Activated CD4-positive, alpha-beta T cell treated with anti-CD3 and anti-CD28 coated beads, Interleukin-2, amount 10 ng/mL, durations not matched to agents 7 days and 5 days (primary cell): ENCODE results near the gene DNAJC15. TPM values are rescaled to one million over a fixed set of nuclear protein-coding genes. Genes with fewer than 3 reads are reported as not detected.

Experiments used
- CTCF ChIA-PET: fragments of 350-600 bp; sonication (Branson Sonifier 250); formaldehyde crosslinking; loops from one replicate; lab custom pipeline; 2021; ENCODE audit warnings: antibody characterized with exemption; lab: Charles Lee
- POLR2A ChIA-PET: fragments of 350-600 bp; sonication (Branson Sonifier 250); formaldehyde crosslinking; loops from one replicate; lab custom pipeline; 2021; ENCODE audit warnings: antibody characterized with exemption; lab: Charles Lee
- DNase-seq: peaks from one replicate; pipeline ENCODE4 v3.0.0-alpha.2; 2020
- H3K27ac Mint-ChIP-seq: one replicate; pipeline ENCODE4 v1.8.0; 2021; ENCODE audit warnings: mild to moderate bottlenecking, moderate library complexity, mixed read lengths
- H3K27me3 Mint-ChIP-seq: one replicate; pipeline ENCODE4 v1.8.0; 2021; ENCODE audit warnings: mixed read lengths
- H3K36me3 Mint-ChIP-seq: one replicate; pipeline ENCODE4 v1.8.0; 2021; ENCODE audit warnings: low read depth, mixed read lengths
- H3K4me1 Mint-ChIP-seq: one replicate; pipeline ENCODE4 v1.8.0; 2021; ENCODE audit warnings: mixed read lengths
- H3K4me3 Mint-ChIP-seq: one replicate; pipeline ENCODE4 v1.8.0; 2021; ENCODE audit warnings: mild to moderate bottlenecking, moderate library complexity, mixed read lengths
- H3K9me3 Mint-ChIP-seq: one replicate; pipeline ENCODE4 v1.8.0; 2021; ENCODE audit warnings: mixed read lengths
- total RNA-seq, 2 experiments: library from RNA; stranded (reverse); gene quantifications; one replicate each; pipeline ENCODE4 v1.2.3, GENCODE V29; 2021

DNAJC15 gene
- total RNA-seq, 2 experiments from 2014 or later, result 12.5 to 18.5 TPM

GRCh38 chr13:43006893-43007631, 16.3 kb upstream of the DNAJC15 start:
- ChIA-PET POLR2A (no interaction called here), CTCF (interaction anchor here (0.6 to 1.7 kb wide), 2 partner anchors 16 to 477 kb away, joined by 4 read pairs; partner anchors contain the start of gene DNAJC15)
- H3K4me3 Mint-ChIP-seq, result no peak overlapping the region
- DNase-seq, result no peak
- peaks cover 4% of the 10 kb centered on the region for H3K27me3 Mint-ChIP-seq
- peaks cover 3% of the 10 kb centered on the region for H3K4me1 Mint-ChIP-seq
- no peaks in the 10 kb centered on the region for H3K36me3 Mint-ChIP-seq
- H3K9me3 Mint-ChIP-seq, result peaks cover 11% of the 10 kb centered on the region
- H3K27ac Mint-ChIP-seq, result no peak overlapping the region

DNA sequence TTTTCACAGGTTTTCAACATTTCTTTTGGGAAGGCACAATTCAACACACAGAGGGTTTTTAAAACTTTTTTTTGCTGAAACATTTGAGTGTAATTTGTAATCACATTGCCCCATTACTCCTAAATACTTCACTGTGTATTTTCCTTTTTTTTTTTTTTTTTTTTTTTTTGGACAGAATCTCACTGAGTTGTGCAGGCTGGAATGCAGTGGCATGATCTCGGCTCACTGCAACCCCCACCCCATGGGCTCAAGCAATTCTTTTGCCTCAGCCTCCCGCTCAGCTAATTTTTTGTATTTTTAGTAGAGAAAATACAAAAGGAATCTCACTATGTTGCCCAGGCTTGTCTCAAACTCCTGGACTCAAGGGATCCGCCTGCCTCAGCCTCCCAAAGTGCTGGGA, 14.8 kb upstream of the DNAJC15 start:
- Mint-ChIP-seq H3K27ac (no peak overlapping the region), H3K36me3 (no peaks in the 10 kb centered on the region), H3K4me1 (peaks cover 3% of the 10 kb centered on the region), H3K27me3 (peaks cover 4% of the 10 kb centered on the region), H3K4me3 (no peak overlapping the region), H3K9me3 (no peaks in the 10 kb centered on the region)
- ChIA-PET CTCF (interaction anchor here (1.5 kb wide), 1 partner anchor 10 kb away, joined by 3 read pairs; no protein-coding TSS in a partner anchor), POLR2A (interaction anchor here (0.7 kb wide), 1 partner anchor 48 kb away, joined by 3 read pairs; no protein-coding TSS in a partner anchor)
- DNase-seq, result no peak

DNA sequence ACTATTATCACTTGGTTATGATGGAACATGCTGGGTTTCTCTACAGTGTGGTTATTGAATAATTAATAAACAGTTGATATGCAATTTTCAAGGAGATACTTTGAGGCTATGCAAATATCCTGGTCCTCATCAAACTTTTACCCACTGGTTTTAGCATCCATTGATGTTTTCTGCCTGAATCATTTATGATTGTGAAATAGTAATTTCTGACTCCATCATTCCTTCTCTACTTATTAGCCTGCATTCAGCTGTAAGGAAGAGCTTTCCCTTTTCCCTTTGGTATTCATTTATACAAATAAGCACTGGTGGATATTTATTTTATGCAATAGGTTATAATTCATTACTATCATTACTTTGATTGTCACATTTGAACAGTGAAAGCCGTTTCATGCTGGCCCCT, 13.9 kb upstream of the DNAJC15 start:
- Mint-ChIP-seq H3K27me3 (peaks cover 4% of the 10 kb centered on the region), H3K27ac (no peak overlapping the region), H3K4me3 (no peak overlapping the region), H3K36me3 (no peaks in the 10 kb centered on the region), H3K4me1 (peaks cover 3% of the 10 kb centered on the region), H3K9me3 (no peaks in the 10 kb centered on the region)
- ChIA-PET CTCF (interaction anchor here (0.7 kb wide), 1 partner anchor 1660 kb away, joined by 3 read pairs; no protein-coding TSS in a partner anchor), POLR2A (no interaction called here)
- DNase-seq, result no peak

- Mint-ChIP-seq H3K27ac (no peak overlapping the region), H3K36me3 (no peaks in the 10 kb centered on the region), H3K27me3 (no peaks in the 10 kb centered on the region), H3K9me3 (no peaks in the 10 kb centered on the region), H3K4me1 (no peaks in the 10 kb centered on the region), H3K4me3 (no peak overlapping the region)
- no peak for DNase-seq
- CTCF ChIA-PET, result interaction anchor here (0.7 to 1.1 kb wide), 2 partner anchors 16 to 22 kb away, joined by 3 read pairs; no protein-coding TSS in a partner anchor
- POLR2A ChIA-PET, result no interaction called here
These were observed 9.2 kb upstream of the DNAJC15 start for GRCh38 chr13:43014162-43014561.

- H3K4me3 Mint-ChIP-seq, result no peak overlapping the region
- no peak for DNase-seq
- H3K36me3 Mint-ChIP-seq, result no peaks in the 10 kb centered on the region
- ChIA-PET POLR2A (no interaction called here), CTCF (interaction anchor here (1.0 to 1.8 kb wide), 3 partner anchors 16 to 19 kb away, joined by 3 to 6 read pairs (median 3); no protein-coding TSS in a partner anchor)
- H3K4me1 Mint-ChIP-seq, result no peaks in the 10 kb centered on the region
- H3K9me3 Mint-ChIP-seq, result no peaks in the 10 kb centered on the region
- no peaks in the 10 kb centered on the region for H3K27me3 Mint-ChIP-seq
- H3K27ac Mint-ChIP-seq, result no peak overlapping the region
These were observed 7.2 kb upstream of the DNAJC15 start for GRCh38 chr13:43016226-43016625.

DNA sequence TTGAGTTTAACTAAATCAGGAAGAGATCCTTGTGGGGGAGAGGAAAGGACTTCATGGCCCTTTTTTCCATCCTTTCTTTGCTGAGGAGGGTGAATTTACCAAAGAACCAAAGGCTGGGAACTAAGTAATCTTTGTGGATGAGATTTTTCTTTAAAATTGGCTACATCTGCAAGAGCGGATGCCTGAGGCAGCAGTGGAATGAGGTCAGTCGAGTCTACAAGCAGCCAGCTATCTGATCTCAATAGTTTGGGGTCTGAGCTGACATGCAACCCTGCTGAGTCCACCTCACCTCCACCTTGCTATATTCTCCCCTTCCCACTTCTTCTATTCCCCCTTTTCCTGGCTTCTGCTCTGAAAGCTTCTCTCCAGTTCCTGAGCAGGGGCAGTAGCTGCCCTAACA, 3.6 kb upstream of the DNAJC15 start:
- no peak for DNase-seq
- POLR2A ChIA-PET, result no interaction called here
- Mint-ChIP-seq H3K27ac (no peak overlapping the region), H3K36me3 (peaks cover 7% of the 10 kb centered on the region), H3K4me1 (peaks cover 12% of the 10 kb centered on the region), H3K4me3 (no peak overlapping the region), H3K27me3 (no peaks in the 10 kb centered on the region), H3K9me3 (no peaks in the 10 kb centered on the region)
- CTCF ChIA-PET, result interaction anchor here (1.3 kb wide), 1 partner anchor 22 kb away, joined by 3 read pairs; no protein-coding TSS in a partner anchor

DNA sequence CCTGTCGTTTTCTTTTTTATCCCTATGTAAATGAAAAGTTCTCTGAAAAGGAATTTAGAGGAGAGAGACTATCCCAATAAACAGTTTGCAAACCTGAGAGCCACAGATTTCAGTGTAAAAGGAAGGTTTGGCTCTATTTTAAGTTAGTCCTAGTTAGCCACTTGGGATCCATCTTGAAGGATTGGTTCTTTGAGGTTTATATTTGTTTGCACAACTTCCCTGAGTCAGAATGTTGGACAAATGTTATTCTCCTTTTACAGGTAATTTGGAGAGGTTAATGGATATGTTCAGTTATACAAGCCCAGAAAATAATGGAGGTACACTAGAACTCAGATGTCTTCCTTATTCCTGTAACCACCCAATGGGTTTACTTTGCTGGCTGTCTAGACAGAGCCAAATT, 2.6 kb upstream of the DNAJC15 start:
- H3K36me3 Mint-ChIP-seq, result peaks cover 11% of the 10 kb centered on the region
- H3K9me3 Mint-ChIP-seq, result no peaks in the 10 kb centered on the region
- no peaks in the 10 kb centered on the region for H3K27me3 Mint-ChIP-seq
- ChIA-PET CTCF (interaction anchor here (1.0 kb wide), 1 partner anchor 49 kb away, joined by 3 read pairs; no protein-coding TSS in a partner anchor), POLR2A (no interaction called here)
- DNase-seq, result no peak
- no peak overlapping the region for H3K4me3 Mint-ChIP-seq
- peaks cover 17% of the 10 kb centered on the region for H3K4me1 Mint-ChIP-seq
- H3K27ac Mint-ChIP-seq, result no peak overlapping the region

GRCh38 chr13:43021926-43022670, 1.3 kb upstream of the DNAJC15 start:
- H3K27ac Mint-ChIP-seq, result no peak overlapping the region
- H3K27me3 Mint-ChIP-seq, result no peaks in the 10 kb centered on the region
- no peak for DNase-seq
- peaks cover 20% of the 10 kb centered on the region for H3K4me1 Mint-ChIP-seq
- peaks cover 11% of the 10 kb centered on the region for H3K36me3 Mint-ChIP-seq
- no peak overlapping the region for H3K4me3 Mint-ChIP-seq
- CTCF ChIA-PET, result interaction anchor here (0.8 to 3.0 kb wide), 6 partner anchors 14 to 50 kb away, joined by 3 to 11 read pairs (median 6); partner anchors contain the start of gene EPSTI1
- no peaks in the 10 kb centered on the region for H3K9me3 Mint-ChIP-seq
- POLR2A ChIA-PET, result interaction anchor here (0.7 kb wide), 1 partner anchor 90 kb away, joined by 4 read pairs; no protein-coding TSS in a partner anchor

DNA sequence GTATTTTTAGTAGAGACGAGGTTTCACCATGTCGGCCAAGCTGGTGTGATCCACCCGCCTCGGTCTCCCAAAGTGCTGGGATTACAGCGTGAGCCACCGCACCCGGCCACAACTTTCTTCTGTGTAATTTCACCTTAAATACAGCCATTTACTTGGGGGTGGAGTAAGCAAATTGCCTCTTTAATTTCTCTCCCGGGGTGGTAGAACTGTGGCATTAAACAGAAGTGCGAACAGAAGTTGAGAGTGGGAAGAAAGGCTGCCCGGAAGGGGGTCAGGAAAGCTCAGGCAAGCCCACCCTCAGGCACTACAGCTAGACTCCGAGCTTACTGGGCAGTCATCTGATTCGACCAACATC, 475 bp upstream of the DNAJC15 start:
- peaks cover 18% of the 10 kb centered on the region for H3K36me3 Mint-ChIP-seq

GRCh38 chr13:43026262-43026661, 2.9 kb downstream of the DNAJC15 start:
- H3K36me3 Mint-ChIP-seq, result peaks cover 37% of the 10 kb centered on the region
- CTCF ChIA-PET, result interaction anchor here (1.2 kb wide), 1 partner anchor 11 kb away, joined by 3 read pairs; no protein-coding TSS in a partner anchor
- no peak for DNase-seq
- H3K4me3 Mint-ChIP-seq, result no peak overlapping the region
- H3K27ac Mint-ChIP-seq, result no peak overlapping the region
- H3K4me1 Mint-ChIP-seq, result peaks cover 32% of the 10 kb centered on the region
- H3K9me3 Mint-ChIP-seq, result no peaks in the 10 kb centered on the region
- POLR2A ChIA-PET, result no interaction called here
- H3K27me3 Mint-ChIP-seq, result no peaks in the 10 kb centered on the region

More for the DNA sequence above, 475 bp upstream of the DNAJC15 start:
- ChIA-PET CTCF (interaction anchor here (0.8 to 3.0 kb wide), 10 partner anchors 8 to 36 kb away, joined by 3 to 11 read pairs (median 4); partner anchors contain the start of gene EPSTI1), POLR2A (no interaction called here)
- Mint-ChIP-seq H3K27ac (peak overlapping the region; percentile 95), H3K27me3 (no peaks in the 10 kb centered on the region), H3K4me1 (peaks cover 25% of the 10 kb centered on the region), H3K9me3 (no peaks in the 10 kb centered on the region), H3K4me3 (peak overlapping the region; percentile 88)
- DNase-seq, result no peak

GRCh38 chr13:43030548-43030947, 7.2 kb downstream of the DNAJC15 start:
- Mint-ChIP-seq H3K4me1 (peaks cover 24% of the 10 kb centered on the region), H3K9me3 (peaks cover 2% of the 10 kb centered on the region), H3K27me3 (no peaks in the 10 kb centered on the region), H3K36me3 (peaks cover 55% of the 10 kb centered on the region), H3K27ac (no peak overlapping the region), H3K4me3 (no peak overlapping the region)
- no peak for DNase-seq
- ChIA-PET CTCF (interaction anchor here (0.9 kb wide), 1 partner anchor 8 kb away, joined by 3 read pairs; the partner anchor contains the start of gene DNAJC15), POLR2A (no interaction called here)

- CTCF ChIA-PET, result no interaction called here
- H3K4me1 Mint-ChIP-seq, result peaks cover 21% of the 10 kb centered on the region
- H3K27me3 Mint-ChIP-seq, result no peaks in the 10 kb centered on the region
- DNase-seq, result no peak
- H3K9me3 Mint-ChIP-seq, result peaks cover 2% of the 10 kb centered on the region
- H3K4me3 Mint-ChIP-seq, result no peak overlapping the region
- POLR2A ChIA-PET, result no interaction called here
- peaks cover 55% of the 10 kb centered on the region for H3K36me3 Mint-ChIP-seq
- H3K27ac Mint-ChIP-seq, result no peak overlapping the region
These were observed 8.5 kb downstream of the DNAJC15 start for GRCh38 chr13:43031881-43032280.
